HepG2 (cell line): ENCODE data around the gene RNF208. TPM values are rescaled to one million over a fixed set of nuclear protein-coding genes. Genes with fewer than 3 reads are reported as not detected.

Source experiments
- KDM2A ChIP-seq: sonication (generic); formaldehyde crosslinking; IDR thresholded peaks from 2 replicates; pipeline ENCODE4 v1.4.0; 2020; ENCODE audit warnings: low read depth, missing genetic modification reagents, borderline replicate concordance
- MAFG ChIP-seq: sonication (generic); formaldehyde crosslinking; IDR thresholded peaks from 2 replicates; pipeline ENCODE4 v1.5.1; 2020; ENCODE audit warnings: mild to moderate bottlenecking, missing genetic modification reagents
- MIER2 ChIP-seq: IDR thresholded peaks from 2 replicates; pipeline ENCODE4 v1.6.1; 2016; ENCODE audit warnings: missing biosample characterization, missing genetic modification reagents
- NBN ChIP-seq: fragments of 450-650 bp; conservative IDR thresholded peaks from 2 replicates; pipeline ENCODE4 v1.6.1; 2017
- NKX3-1 ChIP-seq: sonication (generic); formaldehyde crosslinking; IDR thresholded peaks from 2 replicates; pipeline ENCODE4 v1.5.0; 2020; ENCODE audit warnings: missing genetic modification reagents
- RFX1 ChIP-seq: fragments of 450-650 bp; IDR thresholded peaks from 2 replicates; pipeline ENCODE4 v1.6.1; 2017
- RXRA ChIP-seq: sonication (generic); formaldehyde crosslinking; IDR thresholded peaks from 2 replicates; pipeline ENCODE4 v1.5.1; 2020; ENCODE audit warnings: missing genetic modification reagents
- SIN3B ChIP-seq: fragments of 150-350 bp; IDR thresholded peaks from 2 replicates; pipeline ENCODE4 v1.6.1; 2014; ENCODE audit warnings: low read length
- SP5 ChIP-seq: IDR thresholded peaks from 2 replicates; pipeline ENCODE4 v1.6.1; 2016; ENCODE audit warnings: low read depth, borderline replicate concordance
- TCF12 ChIP-seq, 2 experiments: fragments of 450-650 bp in 1 of 2; sonication (generic) in 1 of 2; formaldehyde crosslinking in 1 of 2; IDR thresholded peaks; 2 replicates each; pipeline versions ENCODE4 v1.6.1 to v1.8.0; 2017 to 2022; ENCODE audit warnings: antibody characterized with exemption in 1 of 2, mild to moderate bottlenecking in 1 of 2, missing genetic modification reagents in 1 of 2, moderate library complexity in 1 of 2
- U2AF1 ChIP-seq: fragments of 200-400 bp; formaldehyde crosslinking; optimal IDR thresholded peaks from 2 replicates; pipeline ENCODE3; 2017; ENCODE audit warnings: mild to moderate bottlenecking, low read depth, low read length
- ZBTB8A ChIP-seq: sonication (generic); formaldehyde crosslinking; IDR thresholded peaks from 2 replicates; pipeline ENCODE4 v1.4.0; 2020; ENCODE audit warnings: mild to moderate bottlenecking, low read depth, missing genetic modification reagents, borderline replicate concordance
- ZNF101 ChIP-seq: sonication (generic); formaldehyde crosslinking; IDR thresholded peaks from 2 replicates; pipeline ENCODE4 v1.4.0; 2020; ENCODE audit warnings: mild to moderate bottlenecking, low read depth, missing genetic modification reagents, borderline replicate concordance
- ZNF841 ChIP-seq: sonication (generic); formaldehyde crosslinking; IDR thresholded peaks from 2 replicates; pipeline ENCODE4 v1.8.1; 2023; ENCODE audit warnings: missing genetic modification reagents, borderline replicate concordance
- polyA plus RNA-seq, 8 experiments: library from polyadenylated mRNA; depleted of rRNA in 3 of 8; stranded (reverse) in 7 of 8; unstranded in 1 of 8; fragments of >200 nt; fragmentation: Illumina TruSeq in 4 of 8; extraction: Trizol in 4 of 8; gene quantifications; 2 replicates each; pipeline versions ENCODE4 v1.2.1 to v1.2.3, GENCODE V29; 2011 to 2016; ENCODE audit warnings: low read depth in 4 of 8, missing spikeins in 1 of 8, mixed read lengths in 1 of 8; ENCODE audit not compliant: insufficient read depth in 1 of 8
- total RNA-seq, 5 experiments: library from RNA; depleted of rRNA; stranded (reverse); fragments of >200 nt; fragmentation: Illumina TruSeq; extraction: Trizol; gene quantifications; 2 replicates each; pipeline ENCODE4 v1.2.3, GENCODE V29; 2016; ENCODE audit warnings: low read depth in 1 of 5
- TF ChIP-seq, protein P1 (sequence below), 2 experiments: sonication (generic) in 1 of 2; formaldehyde crosslinking in 1 of 2; IDR thresholded peaks; 2 replicates each; pipeline versions ENCODE4 v1.5.1 to v1.6.1; 2011 to 2020; ENCODE audit warnings: borderline replicate concordance in 1 of 2, low read depth in 1 of 2, low read length in 1 of 2, mild to moderate bottlenecking in 1 of 2, missing genetic modification reagents in 1 of 2, moderate library complexity in 1 of 2
- TF ChIP-seq, protein P2 (sequence below): sonication (generic); formaldehyde crosslinking; IDR thresholded peaks from 2 replicates; pipeline ENCODE4 v1.9.0; 2022; ENCODE audit warnings: missing genetic modification reagents, mild to moderate bottlenecking, borderline replicate concordance
- TF ChIP-seq, protein P3 (sequence below): sonication (generic); formaldehyde crosslinking; IDR thresholded peaks from 2 replicates; pipeline ENCODE4 v1.4.0; 2020; ENCODE audit warnings: missing genetic modification reagents
- TF ChIP-seq, protein P4 (sequence below): sonication (generic); formaldehyde crosslinking; IDR thresholded peaks from 2 replicates; pipeline ENCODE4 v1.4.0; 2020; ENCODE audit warnings: missing genetic modification reagents
- TF ChIP-seq, protein P5 (sequence below): sonication (generic); formaldehyde crosslinking; IDR thresholded peaks from 2 replicates; pipeline ENCODE4 v1.4.0; 2020; ENCODE audit warnings: mild to moderate bottlenecking, missing genetic modification reagents
- TF ChIP-seq, protein P6 (sequence below): sonication (generic); IDR thresholded peaks from 2 replicates; pipeline ENCODE4 v1.6.1; 2016; ENCODE audit warnings: low read depth, borderline replicate concordance

Gene RNF208
- total and polyA plus RNA-seq, 2 of the 13 experiments (the other 11 are each of a cell fraction or from before 2014, with no cell fraction given): 1.6 to 2.1 TPM

DNA sequence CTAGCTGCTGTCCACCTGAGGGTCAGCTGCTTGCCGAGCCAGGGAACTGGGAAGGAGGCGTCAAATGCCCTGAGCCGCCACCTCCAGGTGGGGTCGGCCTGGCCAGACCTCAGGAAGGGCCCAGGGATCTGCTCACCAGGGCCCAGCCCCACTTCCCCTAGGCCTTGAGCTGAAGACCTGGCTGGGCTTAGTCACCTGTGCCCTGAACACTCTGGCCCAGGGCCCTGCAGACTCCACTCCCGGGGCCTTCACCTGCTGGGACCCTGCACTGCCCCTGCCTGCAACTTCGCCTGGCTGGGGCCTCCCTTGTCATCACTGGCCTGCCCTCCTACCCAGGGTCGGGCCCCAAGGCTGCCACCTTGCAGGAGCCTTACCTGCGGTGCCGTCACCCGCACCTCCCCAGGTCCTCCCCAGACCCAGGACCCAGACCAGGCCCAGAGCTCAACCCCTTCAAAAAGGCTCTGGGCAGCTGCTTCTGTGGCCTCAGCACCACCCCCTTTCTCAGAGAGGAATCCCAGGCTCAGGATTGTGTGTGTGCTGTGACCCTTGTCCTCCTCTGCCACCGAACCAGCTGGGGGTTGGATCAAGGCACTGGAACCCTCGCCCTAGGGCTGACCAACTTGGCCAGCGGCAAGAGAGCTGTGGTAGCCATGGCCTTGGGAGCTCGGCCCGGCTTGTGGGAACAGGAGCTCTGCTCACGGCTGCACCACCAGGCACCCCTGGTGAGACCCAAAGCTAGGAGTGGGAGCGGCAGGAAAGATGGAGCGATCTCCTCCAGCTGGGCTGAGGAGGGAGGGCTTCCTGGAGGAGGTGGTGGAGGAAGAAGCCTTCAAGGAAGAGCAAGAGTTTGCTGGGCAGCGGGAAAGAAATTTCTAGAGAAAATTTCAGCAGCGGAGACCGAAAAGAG is 31.9 kb upstream of the RNF208 start (continued):
- TF ChIP-seq, protein P1, sequence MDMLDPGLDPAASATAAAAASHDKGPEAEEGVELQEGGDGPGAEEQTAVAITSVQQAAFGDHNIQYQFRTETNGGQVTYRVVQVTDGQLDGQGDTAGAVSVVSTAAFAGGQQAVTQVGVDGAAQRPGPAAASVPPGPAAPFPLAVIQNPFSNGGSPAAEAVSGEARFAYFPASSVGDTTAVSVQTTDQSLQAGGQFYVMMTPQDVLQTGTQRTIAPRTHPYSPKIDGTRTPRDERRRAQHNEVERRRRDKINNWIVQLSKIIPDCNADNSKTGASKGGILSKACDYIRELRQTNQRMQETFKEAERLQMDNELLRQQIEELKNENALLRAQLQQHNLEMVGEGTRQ (IDR thresholded peaks at IDR 0.05; ENCODE audit: low read depth, low read length): no peak
- TF ChIP-seq, protein P1 (CRISPR knock-in tag; IDR thresholded peaks at IDR 0.05; ENCODE audit: borderline replicate concordance): no peak
- TF ChIP-seq ZNF841 (CRISPR knock-in tag) (no peak), MAFG (CRISPR knock-in tag) (no peak), NKX3-1 (CRISPR knock-in tag) (no peak), RFX1 (no peak), ZNF101 (CRISPR knock-in tag) (no peak), TCF12 (IDR thresholded peaks at IDR 0.05) (no peak), TCF12 (CRISPR knock-in tag; IDR thresholded peaks at IDR 0.05) (0 out of 2 replicates have a peak, but pooled peaks have one; percentile 46), RXRA (CRISPR knock-in tag) (peak; percentile 43; the same call in 1 of the 2 replicates), SP5 (CRISPR knock-in tag) (no peak), ZBTB8A (no peak), U2AF1 (peak; percentile 49), SIN3B (no peak), MIER2 (CRISPR knock-in tag) (no peak), KDM2A (no peak; the same call in 1 of the 2 replicates), NBN (no peak)
- TF ChIP-seq, protein P2, sequence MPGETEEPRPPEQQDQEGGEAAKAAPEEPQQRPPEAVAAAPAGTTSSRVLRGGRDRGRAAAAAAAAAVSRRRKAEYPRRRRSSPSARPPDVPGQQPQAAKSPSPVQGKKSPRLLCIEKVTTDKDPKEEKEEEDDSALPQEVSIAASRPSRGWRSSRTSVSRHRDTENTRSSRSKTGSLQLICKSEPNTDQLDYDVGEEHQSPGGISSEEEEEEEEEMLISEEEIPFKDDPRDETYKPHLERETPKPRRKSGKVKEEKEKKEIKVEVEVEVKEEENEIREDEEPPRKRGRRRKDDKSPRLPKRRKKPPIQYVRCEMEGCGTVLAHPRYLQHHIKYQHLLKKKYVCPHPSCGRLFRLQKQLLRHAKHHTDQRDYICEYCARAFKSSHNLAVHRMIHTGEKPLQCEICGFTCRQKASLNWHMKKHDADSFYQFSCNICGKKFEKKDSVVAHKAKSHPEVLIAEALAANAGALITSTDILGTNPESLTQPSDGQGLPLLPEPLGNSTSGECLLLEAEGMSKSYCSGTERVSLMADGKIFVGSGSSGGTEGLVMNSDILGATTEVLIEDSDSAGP (CRISPR knock-in tag): 0 out of 2 replicates have a peak, but pooled peaks have one; percentile 34
- TF ChIP-seq, protein P3, sequence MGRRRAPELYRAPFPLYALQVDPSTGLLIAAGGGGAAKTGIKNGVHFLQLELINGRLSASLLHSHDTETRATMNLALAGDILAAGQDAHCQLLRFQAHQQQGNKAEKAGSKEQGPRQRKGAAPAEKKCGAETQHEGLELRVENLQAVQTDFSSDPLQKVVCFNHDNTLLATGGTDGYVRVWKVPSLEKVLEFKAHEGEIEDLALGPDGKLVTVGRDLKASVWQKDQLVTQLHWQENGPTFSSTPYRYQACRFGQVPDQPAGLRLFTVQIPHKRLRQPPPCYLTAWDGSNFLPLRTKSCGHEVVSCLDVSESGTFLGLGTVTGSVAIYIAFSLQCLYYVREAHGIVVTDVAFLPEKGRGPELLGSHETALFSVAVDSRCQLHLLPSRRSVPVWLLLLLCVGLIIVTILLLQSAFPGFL (CRISPR knock-in tag): no peak
- TF ChIP-seq, protein P4, sequence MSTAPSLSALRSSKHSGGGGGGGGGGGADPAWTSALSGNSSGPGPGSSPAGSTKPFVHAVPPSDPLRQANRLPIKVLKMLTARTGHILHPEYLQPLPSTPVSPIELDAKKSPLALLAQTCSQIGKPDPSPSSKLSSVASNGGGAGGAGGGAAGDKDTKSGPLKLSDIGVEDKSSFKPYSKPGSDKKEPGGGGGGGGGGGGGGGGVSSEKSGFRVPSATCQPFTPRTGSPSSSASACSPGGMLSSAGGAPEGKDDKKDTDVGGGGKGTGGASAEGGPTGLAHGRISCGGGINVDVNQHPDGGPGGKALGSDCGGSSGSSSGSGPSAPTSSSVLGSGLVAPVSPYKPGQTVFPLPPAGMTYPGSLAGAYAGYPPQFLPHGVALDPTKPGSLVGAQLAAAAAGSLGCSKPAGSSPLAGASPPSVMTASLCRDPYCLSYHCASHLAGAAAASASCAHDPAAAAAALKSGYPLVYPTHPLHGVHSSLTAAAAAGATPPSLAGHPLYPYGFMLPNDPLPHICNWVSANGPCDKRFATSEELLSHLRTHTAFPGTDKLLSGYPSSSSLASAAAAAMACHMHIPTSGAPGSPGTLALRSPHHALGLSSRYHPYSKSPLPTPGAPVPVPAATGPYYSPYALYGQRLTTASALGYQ (CRISPR knock-in tag): no peak
- TF ChIP-seq, protein P5, sequence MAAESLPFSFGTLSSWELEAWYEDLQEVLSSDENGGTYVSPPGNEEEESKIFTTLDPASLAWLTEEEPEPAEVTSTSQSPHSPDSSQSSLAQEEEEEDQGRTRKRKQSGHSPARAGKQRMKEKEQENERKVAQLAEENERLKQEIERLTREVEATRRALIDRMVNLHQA: no peak
- TF ChIP-seq, protein P6, sequence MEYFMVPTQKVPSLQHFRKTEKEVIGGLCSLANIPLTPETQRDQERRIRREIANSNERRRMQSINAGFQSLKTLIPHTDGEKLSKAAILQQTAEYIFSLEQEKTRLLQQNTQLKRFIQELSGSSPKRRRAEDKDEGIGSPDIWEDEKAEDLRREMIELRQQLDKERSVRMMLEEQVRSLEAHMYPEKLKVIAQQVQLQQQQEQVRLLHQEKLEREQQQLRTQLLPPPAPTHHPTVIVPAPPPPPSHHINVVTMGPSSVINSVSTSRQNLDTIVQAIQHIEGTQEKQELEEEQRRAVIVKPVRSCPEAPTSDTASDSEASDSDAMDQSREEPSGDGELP: peak; percentile 71; the same call in 1 of the 2 replicates
